ENCODE measurements around the gene JAZF1.

Gene JAZF1

DNA sequence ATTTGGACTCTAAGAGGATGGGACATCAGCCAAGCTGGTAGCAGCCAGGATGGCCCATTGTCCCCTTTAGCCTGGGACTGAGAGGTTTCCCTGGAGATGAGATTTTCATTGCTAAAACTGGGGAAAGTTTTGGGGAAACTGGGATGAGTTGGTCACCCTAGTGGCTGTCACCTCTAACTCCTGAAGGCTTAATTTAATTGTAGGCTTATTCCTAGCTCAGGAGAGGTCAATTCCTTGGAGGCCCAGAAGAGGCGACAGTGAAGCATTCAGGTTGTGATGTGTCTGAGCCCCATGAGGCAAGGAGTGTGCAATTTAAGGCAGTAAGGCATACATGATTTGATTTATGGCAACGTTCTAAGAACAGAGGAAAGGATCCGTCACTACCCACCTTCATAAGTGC lies 24.9 kb upstream of the JAZF1 start:
- no peak for FAIRE-seq
- TF ChIP-seq, protein P1, sequence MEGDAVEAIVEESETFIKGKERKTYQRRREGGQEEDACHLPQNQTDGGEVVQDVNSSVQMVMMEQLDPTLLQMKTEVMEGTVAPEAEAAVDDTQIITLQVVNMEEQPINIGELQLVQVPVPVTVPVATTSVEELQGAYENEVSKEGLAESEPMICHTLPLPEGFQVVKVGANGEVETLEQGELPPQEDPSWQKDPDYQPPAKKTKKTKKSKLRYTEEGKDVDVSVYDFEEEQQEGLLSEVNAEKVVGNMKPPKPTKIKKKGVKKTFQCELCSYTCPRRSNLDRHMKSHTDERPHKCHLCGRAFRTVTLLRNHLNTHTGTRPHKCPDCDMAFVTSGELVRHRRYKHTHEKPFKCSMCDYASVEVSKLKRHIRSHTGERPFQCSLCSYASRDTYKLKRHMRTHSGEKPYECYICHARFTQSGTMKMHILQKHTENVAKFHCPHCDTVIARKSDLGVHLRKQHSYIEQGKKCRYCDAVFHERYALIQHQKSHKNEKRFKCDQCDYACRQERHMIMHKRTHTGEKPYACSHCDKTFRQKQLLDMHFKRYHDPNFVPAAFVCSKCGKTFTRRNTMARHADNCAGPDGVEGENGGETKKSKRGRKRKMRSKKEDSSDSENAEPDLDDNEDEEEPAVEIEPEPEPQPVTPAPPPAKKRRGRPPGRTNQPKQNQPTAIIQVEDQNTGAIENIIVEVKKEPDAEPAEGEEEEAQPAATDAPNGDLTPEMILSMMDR (IDR thresholded peaks at IDR 0.05; ENCODE audit: insufficient read depth, missing control alignments): no peak
- DNase-seq (ENCODE audit: insufficient read length, low spot score): no peak

DNA sequence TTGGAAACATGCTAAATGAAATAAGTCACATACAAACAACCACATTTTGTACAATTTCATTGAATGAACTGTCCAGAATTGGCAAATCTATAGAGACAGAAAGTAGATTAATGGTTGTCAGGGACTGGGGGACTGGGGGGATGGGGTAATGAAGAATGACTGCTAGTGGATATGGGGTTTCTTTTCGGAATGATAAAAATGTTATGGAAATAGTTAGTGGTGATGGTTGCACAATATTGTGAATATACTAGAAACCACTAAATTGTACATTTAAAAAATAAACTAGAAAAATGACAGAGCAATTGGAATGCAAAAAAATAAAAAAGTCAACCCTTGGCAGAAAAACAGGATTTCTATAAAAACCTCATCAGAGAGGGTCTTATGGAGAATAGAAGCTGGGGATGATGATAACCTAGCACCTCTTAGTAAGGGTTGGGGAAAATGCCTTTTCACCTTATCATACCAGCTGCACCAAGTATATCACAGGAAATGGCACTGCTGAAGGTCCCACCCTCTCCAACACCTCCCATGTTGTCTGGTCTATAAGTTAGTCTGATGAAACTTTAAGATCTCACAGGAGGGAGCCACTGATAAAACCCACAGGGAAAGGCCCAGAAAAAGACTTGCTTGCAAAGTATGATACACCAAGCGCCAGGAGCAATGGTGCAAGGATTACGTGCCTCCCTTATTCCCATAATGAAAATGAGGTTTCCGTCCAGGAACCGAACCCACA lies 23.1 kb upstream of the JAZF1 start:
- FAIRE-seq: no peak
- TF ChIP-seq, protein P1 (IDR thresholded peaks at IDR 0.05; ENCODE audit: insufficient read depth, missing control alignments): no peak
- no peak for DNase-seq (ENCODE audit: insufficient read length, low spot score)

DNA sequence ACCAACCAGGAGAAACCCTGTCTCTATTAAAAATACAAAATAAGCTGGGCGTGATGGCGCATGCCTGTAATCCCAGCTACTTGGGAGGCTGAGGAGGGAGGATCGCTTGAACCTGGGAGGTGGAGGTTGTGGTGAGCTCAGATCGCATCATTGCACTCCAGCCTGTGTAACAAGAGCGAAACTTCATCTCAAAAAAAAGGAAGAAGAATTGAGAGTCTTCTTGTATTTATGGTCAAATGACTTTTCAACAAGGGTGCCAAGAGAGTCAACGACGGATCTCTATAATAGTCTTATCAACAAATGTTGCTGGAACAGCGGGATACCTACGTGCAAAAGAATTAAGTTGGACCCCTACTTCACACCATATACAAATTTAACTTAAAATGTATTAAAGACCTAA lies 21.6 kb upstream of the JAZF1 start:
- no peak for DNase-seq (ENCODE audit: insufficient read length, low spot score)
- TF ChIP-seq, protein P1 (IDR thresholded peaks at IDR 0.05; ENCODE audit: insufficient read depth, missing control alignments): no peak
- FAIRE-seq: no peak

DNA sequence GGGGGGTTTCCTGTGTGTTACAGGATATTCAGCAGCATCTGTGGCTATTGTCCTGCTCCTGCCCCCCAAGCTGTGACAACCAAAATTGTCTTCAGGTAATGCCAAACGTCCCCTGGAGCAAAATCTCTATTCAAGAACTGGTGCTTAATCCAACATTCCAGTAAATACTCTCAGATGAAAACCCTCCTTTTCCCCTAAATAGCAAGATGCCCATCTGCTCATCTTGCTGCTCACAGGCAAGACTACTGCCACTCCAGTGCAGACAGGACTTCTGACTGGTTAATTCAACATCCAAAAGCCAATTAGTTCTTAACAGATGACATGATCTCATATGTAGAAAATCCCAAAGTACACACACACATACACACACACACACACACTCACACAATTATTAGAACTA lies 20.5 kb upstream of the JAZF1 start:
- DNase-seq (ENCODE audit: insufficient read length, low spot score): no peak
- TF ChIP-seq, protein P1 (IDR thresholded peaks at IDR 0.05; ENCODE audit: insufficient read depth, missing control alignments): no peak
- FAIRE-seq: no peak

DNA sequence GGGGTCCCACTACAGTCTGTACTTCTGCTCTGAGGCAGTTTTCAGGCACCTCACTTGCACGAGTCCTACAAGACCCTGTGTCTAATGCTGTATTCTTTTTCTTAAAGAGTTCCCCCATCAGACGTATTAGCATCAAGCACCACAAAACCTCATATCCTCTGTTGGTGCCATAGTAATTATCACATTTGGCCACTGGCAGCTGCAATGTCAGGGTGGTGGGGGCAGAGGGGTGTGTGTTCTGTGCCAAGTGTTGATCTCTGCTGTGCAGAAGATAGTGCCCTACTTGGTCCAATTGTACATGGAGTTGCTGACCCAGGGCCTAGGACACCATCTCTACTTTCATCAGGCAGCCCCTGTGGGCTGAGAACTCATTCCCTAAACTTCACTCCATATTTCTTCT lies 20.0 kb upstream of the JAZF1 start:
- TF ChIP-seq, protein P1 (IDR thresholded peaks at IDR 0.05; ENCODE audit: insufficient read depth, missing control alignments): no peak
- DNase-seq (ENCODE audit: insufficient read length, low spot score) (no peak), FAIRE-seq (no peak)

DNA sequence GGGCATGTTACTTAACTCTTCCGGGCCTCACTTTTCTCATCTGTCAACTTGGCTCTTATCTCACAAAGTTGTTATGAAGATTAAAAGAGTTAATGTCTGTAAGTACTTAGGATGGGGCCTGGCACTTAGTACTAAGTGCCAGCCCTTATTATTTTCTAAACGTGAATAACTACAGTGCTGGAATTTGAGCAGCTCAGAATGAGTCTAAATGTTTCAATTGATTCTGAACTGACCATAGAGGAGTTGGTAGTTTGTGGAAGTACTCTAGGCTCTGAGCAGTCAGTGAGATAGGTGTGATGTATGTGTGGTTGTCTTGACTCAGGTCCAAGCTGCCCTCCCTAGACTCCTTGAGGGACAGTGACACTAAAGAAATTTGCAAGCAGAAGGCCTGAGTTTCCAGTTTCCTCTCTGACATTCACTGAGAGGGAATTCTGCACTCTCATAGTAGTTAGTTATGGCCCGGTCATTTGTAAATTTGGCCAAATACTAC lies 18.5 kb upstream of the JAZF1 start:
- FAIRE-seq: no peak
- TF ChIP-seq, protein P1 (IDR thresholded peaks at IDR 0.05; ENCODE audit: insufficient read depth, missing control alignments): no peak
- no peak for DNase-seq (ENCODE audit: insufficient read length, low spot score)

DNA sequence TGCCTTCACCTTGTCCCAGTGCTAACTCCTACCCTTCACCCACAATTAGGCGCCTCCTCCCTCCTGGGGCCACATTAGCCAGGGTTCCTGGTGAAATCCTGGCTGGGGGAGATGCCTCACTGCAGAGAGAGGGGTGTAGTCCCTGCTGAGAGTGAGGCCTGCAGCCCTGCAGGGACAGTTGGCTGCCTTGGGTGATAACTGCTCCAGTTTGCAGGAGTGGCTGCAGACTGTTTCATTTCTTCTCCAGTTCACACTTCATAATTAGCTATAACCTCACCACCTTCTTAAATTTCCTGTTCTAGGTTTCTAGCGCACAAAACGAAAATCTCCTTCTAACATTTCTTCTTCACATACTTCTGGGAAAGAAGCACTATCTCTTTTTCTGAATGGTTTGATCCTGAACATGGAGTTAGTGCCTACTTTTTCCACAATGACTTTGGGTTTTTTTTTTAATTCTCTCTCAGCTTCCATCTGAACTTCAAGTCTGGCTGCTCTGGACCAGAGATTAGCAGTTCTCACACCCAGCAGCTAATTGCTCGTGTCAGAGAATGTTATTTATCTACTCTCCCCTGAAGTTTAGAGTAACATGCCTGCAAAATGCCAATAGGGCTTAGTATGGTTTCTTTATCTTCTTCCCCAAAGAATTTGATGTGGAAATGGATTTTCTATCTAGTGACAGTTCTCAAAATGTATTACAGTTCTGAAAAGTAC lies 15.5 kb upstream of the JAZF1 start:
- FAIRE-seq (no peak), DNase-seq (ENCODE audit: insufficient read length, low spot score) (no peak)
- TF ChIP-seq, protein P1 (IDR thresholded peaks at IDR 0.05; ENCODE audit: insufficient read depth, missing control alignments): no peak
